GM04504 (cell line): ENCODE measurements around the gene SPX.

ENCODE experiments used
- DNase-seq: peaks from one replicate; pipeline ENCODE4 v3.0.0-alpha.2; 2012; ENCODE audit warnings: low read depth

The SPX gene

GRCh38 chr12:21580748-21581516 is 54.8 kb downstream of the SPX start:
- no peak for DNase-seq
